IPS-18a (cell line): ENCODE measurements around the gene SIT1.

ENCODE experiments used
- H3K27ac ChIP-seq: one replicate; pipeline ENCODE4 v1.5.1; 2013; ENCODE audit warnings: low read length
- H3K27me3 ChIP-seq: one replicate; pipeline ENCODE4 v1.6.1; 2013; ENCODE audit warnings: mild to moderate bottlenecking, low read length; ENCODE audit not compliant: control insufficient read depth, insufficient read depth
- H3K36me3 ChIP-seq: one replicate; pipeline ENCODE4 v1.6.1; 2013; ENCODE audit warnings: low read depth, low read length; ENCODE audit not compliant: control insufficient read depth
- H3K4me1 ChIP-seq: one replicate; pipeline ENCODE4 v1.6.1; 2013; ENCODE audit warnings: low read depth, low read length; ENCODE audit not compliant: control insufficient read depth
- H3K4me3 ChIP-seq: one replicate; pipeline ENCODE4 v1.5.1; 2013; ENCODE audit warnings: low read length
- H3K9ac ChIP-seq: one replicate; pipeline ENCODE4 v1.6.1; 2013; ENCODE audit warnings: mild to moderate bottlenecking, low read length, moderate library complexity
- H3K9me3 ChIP-seq: one replicate; pipeline ENCODE4 v1.6.1; 2013; ENCODE audit warnings: low read depth, low read length; ENCODE audit not compliant: control insufficient read depth

Gene SIT1

GRCh38 chr9:35608221-35608620, 42.5 kb downstream of the SIT1 start:
- Histone ChIP-seq H3K27ac (no peak overlapping the region), H3K27me3 (no peaks in the 10 kb centered on the region), H3K4me1 (peaks cover 5% of the 10 kb centered on the region), H3K9me3 (no peaks in the 10 kb centered on the region), H3K36me3 (peaks cover 15% of the 10 kb centered on the region), H3K4me3 (no peak overlapping the region), H3K9ac (no peak overlapping the region)

GRCh38 chr9:35606726-35607125, 44.0 kb downstream of the SIT1 start:
- Histone ChIP-seq H3K27ac (no peak overlapping the region), H3K4me3 (peak overlapping the region; percentile 70), H3K4me1 (peaks cover 5% of the 10 kb centered on the region), H3K36me3 (peaks cover 15% of the 10 kb centered on the region), H3K27me3 (no peaks in the 10 kb centered on the region), H3K9ac (no peak overlapping the region), H3K9me3 (no peaks in the 10 kb centered on the region)

- H3K36me3 ChIP-seq, result peaks cover 15% of the 10 kb centered on the region
- H3K27me3 ChIP-seq, result no peaks in the 10 kb centered on the region
- H3K9ac ChIP-seq, result peak overlapping the region; percentile 42
- H3K4me3 ChIP-seq, result peak overlapping the region; percentile 70
- no peaks in the 10 kb centered on the region for H3K9me3 ChIP-seq
- no peak overlapping the region for H3K27ac ChIP-seq
- H3K4me1 ChIP-seq, result peaks cover 5% of the 10 kb centered on the region
These were observed 44.6 kb downstream of the SIT1 start for GRCh38 chr9:35606138-35606504.

- Histone ChIP-seq H3K27me3 (no peaks in the 10 kb centered on the region), H3K9ac (peak overlapping the region; percentile 42), H3K36me3 (peaks cover 15% of the 10 kb centered on the region), H3K4me1 (peaks cover 5% of the 10 kb centered on the region), H3K4me3 (peak overlapping the region; percentile 70), H3K9me3 (no peaks in the 10 kb centered on the region), H3K27ac (no peak overlapping the region)
These were observed 45.2 kb downstream of the SIT1 start for GRCh38 chr9:35605351-35606137.

- Histone ChIP-seq H3K27ac (peak within 1 kb of the TSS; percentile 22), H3K4me1 (peaks cover 5% of the 10 kb centered on the region), H3K27me3 (no peaks in the 10 kb centered on the region), H3K36me3 (peaks cover 15% of the 10 kb centered on the region), H3K9me3 (no peaks in the 10 kb centered on the region), H3K9ac (peak within 1 kb of the TSS; percentile 42), H3K4me3 (peak within 1 kb of the TSS; percentile 75)
These were observed 46.0 kb downstream of the SIT1 start, which contains the start of gene TESK1 for GRCh38 chr9:35604578-35605350. Gene TESK1 (plus strand): TSS chr9:35605262. CDS start chr9:35605620, 358 bp downstream.

- Histone ChIP-seq H3K27ac (peak overlapping the region; percentile 22), H3K4me1 (peaks cover 5% of the 10 kb centered on the region), H3K9me3 (no peaks in the 10 kb centered on the region), H3K9ac (peak overlapping the region; percentile 61), H3K27me3 (no peaks in the 10 kb centered on the region), H3K36me3 (peaks cover 10% of the 10 kb centered on the region), H3K4me3 (peak overlapping the region; percentile 75)
These were observed 46.6 kb downstream of the SIT1 start for GRCh38 chr9:35603986-35604577.

- Histone ChIP-seq H3K9ac (peak overlapping the region; percentile 61), H3K4me1 (peaks cover 5% of the 10 kb centered on the region), H3K36me3 (peaks cover 7% of the 10 kb centered on the region), H3K27me3 (no peaks in the 10 kb centered on the region), H3K9me3 (no peaks in the 10 kb centered on the region), H3K4me3 (peak overlapping the region; percentile 68), H3K27ac (no peak overlapping the region)
These were observed 47.2 kb downstream of the SIT1 start for GRCh38 chr9:35603506-35603985.

- no peak overlapping the region for H3K9ac ChIP-seq
- no peak overlapping the region for H3K4me3 ChIP-seq
- no peaks in the 10 kb centered on the region for H3K36me3 ChIP-seq
- no peak overlapping the region for H3K27ac ChIP-seq
- no peaks in the 10 kb centered on the region for H3K9me3 ChIP-seq
- no peaks in the 10 kb centered on the region for H3K27me3 ChIP-seq
- H3K4me1 ChIP-seq, result peaks cover 5% of the 10 kb centered on the region
These were observed 50.7 kb downstream of the SIT1 start for GRCh38 chr9:35599763-35600604.
